AML-193 (cell line): ENCODE measurements around the gene MRFAP1L1.
"Not testable (repeated sequence)": the region's sequence is repeated elsewhere in the genome, so short reads cannot be mapped to it uniquely, and the experiment has no call there.

ENCODE experiments used
- DNase-seq, 2 experiments: peaks; one replicate each; lab custom pipeline; 2025; lab: John Stamatoyannopoulos, UW

MRFAP1L1 gene

DNA sequence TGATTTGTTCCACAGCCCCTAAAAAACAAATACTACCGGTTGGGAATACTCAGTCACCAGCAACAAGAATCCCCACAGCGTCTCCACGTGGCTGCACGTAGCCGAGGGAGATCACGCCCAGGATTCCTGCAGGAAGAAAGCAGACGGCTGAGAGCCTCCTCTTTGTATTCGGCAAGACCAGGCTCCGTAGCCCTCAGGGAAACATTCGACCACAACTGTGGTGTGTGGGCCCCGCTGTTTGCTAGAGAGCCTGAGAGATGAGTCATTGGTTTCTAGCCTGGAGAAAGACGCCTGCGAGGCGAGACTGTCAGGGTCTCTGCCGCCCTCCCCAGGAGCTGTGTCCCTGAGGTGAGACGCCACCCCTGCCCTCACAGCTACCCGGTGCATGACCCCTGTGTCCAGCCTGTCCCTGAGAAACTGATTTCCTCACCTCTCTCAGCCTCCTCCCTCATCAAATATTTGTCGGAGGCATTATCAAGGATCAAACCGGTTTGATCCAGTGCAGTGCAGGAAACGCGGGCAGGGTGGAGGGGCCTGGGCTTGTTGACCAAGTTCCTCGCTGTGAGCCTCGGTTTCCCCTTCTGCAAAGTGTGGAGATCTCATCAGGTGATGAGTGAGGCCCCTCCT lies 20.7 kb downstream of the MRFAP1L1 start:
- peak; percentile 32 to 37 for DNase-seq

DNA sequence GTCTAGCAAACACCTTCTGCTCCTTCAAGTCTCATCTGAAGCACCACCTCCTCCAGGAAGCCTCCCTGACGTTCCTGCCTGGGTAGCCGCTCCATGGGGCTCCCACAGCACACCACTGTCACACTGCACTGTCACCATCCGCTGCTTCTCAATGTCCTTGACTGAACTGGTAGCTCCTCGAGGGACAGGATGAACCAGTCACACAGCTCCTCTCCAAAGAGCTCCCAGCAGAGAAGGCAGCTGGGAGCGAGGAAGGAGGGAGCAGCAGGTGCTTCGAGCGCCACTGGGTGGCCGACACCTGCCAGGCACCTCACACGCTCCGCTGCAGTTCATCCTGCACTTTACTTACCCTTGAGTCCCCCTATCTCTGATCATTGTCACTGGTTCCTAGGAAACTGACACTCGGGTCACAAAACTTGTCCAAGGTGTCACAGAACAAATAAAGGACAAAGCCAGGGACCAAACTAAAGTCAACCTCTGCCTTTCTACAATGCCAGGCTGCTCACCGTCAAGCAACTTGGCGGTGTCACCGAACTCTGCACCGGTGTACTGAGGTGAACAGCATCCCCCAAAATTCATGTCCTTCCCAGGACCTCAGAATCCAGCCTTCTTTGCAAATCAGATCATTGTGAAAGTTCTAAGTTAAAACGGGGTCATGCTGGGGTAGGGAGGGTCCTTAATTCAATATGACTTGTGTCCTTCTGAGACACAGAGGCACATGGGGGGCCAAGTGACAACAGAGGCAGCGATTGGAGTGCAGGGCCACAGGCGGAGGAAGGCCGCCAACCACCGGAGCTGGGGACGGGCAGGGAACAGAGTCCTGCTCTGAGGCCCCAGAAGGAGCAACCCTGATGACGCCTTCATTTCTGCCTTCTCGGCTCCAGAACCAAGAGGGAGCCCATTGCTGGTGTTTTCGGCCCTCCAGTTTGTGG lies 21.5 kb downstream of the MRFAP1L1 start:
- DNase-seq = no peak

DNA sequence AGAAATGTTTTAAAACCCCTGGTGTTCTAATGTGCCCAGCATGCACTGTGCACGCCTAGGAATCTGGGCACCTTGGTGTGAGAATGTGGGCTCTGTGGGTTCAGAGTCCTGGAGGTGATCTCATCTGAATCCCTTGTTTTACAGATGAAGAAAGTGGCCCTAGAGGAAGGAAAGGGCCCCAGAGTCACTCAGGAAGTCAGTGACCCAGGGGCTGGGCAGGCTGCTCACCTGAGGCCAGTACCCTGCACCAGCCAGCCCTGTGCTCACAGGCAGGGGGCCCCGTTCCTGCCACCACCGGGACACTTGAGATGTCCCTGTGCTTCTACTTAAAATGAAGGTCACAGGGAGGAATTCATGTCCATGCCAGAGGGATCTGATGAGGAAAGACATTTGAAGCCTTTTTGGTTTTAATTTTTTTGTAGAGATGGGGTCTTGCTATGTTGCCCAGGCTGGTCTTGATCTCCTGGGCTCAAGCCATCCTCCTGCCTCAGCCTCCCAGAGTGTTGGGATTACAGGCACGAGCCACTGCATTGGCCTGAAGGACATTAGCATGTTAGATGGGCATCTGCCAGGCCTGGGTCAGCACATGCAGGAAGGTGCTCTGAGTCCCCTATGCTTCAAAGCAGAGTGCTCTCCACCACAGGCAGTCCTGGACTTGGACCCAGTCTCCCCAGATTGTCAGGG lies 23.4 kb downstream of the MRFAP1L1 start:
- DNase-seq = no peak

DNA sequence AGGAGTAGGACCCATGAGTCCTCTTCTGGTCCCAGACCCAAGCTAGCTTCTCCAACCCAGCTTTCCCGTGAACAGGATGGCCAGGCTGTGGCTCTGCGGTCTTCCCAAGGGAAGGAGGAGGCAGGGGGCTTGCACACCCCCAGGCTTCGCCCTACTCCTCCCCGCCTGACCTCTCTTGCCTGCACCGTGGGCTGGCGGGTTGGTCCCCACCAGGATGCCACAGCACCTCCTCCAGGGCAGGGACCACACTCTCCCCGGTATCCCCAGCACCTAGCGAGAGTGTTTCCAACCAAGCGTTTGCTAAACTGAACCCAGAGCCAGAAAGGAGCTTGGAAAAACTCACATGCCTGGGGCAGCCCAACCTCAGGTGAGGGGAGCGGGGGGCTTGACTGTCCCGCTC lies 25.0 kb downstream of the MRFAP1L1 start:
- DNase-seq = no peak

DNA sequence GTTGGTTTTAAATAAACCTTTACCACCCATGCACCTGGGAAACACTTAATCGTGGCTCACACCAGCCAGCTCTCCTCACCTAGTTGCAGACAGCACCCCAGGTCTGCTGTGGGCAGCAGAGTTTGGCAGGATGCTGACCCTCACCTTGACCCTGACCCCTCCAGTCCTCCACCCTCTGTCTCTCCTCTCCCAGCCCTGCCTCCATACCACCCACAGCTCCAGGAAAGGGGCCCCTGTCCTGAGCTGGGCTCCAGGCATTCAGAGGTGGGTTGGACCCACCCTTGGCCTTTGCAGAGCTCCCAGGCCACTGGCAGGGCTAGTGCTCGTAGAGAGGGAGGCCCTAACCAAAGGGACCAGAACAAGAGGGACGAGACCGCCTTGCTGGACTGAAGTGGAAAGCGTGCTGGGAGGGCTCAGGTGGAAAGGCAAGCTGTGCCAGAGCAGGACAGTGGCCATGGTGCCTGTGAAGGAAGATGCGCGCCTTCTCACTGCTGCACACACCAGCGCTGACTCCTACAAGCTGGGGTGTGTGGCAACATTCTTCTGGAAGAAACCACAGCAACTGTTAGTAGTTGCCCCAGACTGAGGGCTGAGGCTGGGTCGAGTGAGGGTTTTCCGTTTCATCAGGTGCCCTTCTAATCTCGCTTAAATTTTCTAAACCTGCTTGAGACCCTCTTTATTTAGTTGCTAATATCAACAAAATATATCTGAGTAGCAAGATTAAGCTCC lies 26.6 kb downstream of the MRFAP1L1 start:
- peak; percentile 14 to 58 for DNase-seq

DNA sequence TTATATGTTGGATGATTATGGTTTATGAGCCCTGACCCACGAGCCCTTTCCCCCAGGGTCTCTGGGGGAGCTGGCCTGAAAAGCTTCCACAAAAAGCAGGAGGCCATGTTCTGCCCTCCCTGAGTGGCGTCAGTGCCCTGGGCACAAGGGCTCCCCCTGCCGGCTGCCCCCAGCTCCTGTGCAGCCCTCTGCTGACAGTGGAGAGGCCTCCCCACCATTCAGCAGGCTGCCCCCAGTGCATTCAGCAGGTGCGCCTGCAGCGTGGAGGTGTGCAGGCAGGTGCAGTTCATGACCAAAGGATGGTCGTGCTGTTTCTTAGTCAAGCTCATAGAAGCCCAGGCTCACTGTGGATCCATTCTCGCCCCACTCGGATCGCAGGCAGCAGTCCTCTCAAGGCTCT lies 28.5 kb downstream of the MRFAP1L1 start:
- DNase-seq = no peak

DNA sequence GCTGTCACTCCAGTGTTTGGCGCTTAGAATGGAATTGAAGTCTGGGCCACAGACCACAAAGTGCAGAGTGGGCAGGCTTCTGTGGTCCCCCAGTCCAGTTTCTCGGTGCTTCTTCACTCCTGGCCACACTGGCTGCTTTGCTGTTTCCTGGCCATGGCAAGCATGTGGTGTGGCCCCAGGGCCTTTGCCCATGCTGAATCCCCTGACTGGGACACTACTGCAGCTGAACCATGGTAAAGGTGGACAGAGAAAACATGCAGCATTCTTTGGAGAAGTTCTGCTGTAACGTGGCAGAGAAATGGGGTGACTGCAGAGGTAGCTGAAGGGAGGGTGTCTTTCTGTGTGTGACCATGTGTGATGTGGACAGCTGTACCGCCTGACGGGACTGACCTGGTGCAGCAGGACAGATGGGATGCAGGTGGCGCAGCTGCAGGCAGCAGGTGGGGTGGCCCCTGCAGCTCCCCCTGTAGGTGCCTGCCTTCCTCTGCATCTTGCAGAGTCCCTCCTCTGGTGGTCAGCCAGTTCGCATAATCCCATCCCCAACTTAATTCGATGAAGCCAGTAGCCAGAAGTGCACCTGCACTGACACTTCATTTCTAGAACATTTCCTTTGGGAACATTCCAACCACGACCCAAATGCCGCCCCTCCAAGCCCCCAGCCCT lies 29.2 kb downstream of the MRFAP1L1 start:
- DNase-seq = no peak

DNA sequence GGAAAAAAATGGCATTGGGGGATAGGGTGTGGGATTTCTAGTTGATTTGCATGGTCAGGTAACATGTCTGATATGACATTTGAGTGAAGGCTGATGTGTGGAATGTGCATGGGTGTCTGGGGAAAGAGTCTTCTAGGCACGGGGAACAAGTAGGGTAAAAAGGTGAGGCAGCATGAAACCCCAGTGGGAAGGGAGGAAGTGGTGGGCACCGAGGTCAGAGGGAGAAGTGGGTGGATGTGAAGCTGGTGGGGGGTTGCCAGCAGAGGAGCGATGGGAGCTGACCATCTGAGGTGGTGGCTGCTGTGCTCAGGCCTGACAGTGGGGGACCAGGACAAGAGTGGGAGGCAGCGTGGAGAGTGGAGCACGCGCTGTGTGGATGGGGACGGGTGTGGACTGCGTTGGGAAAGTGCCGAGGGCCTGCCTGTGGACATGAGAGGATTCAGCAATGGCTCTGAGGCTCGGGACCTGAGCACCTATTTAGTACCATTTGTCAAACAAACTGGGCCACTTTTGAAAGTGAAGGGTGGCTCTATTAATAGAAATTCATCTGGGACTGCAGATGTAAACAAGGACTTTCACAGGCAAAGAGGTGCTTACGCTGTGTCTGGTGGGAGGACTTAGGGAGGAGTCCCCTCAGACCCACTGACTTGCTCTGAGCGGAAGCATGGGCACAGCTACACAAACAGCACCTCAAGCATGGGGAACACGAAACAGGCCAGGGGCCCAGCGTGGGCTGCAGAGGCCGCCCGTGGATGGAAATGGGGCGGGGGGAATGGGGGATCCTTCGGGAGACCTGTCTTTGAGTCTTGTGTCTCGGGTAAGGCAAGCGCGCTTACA lies 32.7 kb downstream of the MRFAP1L1 start:
- DNase-seq = no peak

DNA sequence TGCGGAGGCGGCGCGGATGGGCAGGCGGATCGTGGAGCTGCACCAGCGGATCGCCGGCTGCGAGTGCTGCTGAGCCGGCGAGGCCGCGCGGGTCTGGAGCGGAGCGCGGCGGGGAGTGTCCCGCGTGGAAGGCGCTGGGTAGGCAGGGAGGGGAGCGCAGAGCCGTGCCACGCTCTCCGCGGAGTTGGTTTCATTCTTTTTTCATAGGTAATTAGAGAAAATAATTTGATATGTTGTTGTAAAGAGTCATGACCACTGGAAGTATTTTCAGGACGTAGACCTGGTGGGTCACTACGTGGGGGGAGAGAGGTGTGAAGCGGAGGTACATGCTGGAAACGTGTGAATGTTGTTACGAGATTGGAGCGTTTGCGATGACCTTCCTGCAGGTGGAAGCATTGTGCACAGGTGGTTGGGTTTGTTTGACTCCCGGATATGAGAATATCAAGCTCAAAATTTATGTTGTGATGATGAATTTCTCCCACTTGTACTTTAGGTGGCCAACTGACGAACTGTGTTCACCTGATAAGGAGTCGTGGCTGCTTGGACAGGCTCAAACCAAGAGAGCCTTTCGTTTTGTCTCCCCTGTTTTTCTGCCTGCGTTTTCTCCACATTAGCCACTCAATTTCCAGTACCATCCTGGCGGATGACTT lies 35.0 kb downstream of the MRFAP1L1 start:
- peak in 1 of 2 experiments; percentile 32 for DNase-seq

DNA sequence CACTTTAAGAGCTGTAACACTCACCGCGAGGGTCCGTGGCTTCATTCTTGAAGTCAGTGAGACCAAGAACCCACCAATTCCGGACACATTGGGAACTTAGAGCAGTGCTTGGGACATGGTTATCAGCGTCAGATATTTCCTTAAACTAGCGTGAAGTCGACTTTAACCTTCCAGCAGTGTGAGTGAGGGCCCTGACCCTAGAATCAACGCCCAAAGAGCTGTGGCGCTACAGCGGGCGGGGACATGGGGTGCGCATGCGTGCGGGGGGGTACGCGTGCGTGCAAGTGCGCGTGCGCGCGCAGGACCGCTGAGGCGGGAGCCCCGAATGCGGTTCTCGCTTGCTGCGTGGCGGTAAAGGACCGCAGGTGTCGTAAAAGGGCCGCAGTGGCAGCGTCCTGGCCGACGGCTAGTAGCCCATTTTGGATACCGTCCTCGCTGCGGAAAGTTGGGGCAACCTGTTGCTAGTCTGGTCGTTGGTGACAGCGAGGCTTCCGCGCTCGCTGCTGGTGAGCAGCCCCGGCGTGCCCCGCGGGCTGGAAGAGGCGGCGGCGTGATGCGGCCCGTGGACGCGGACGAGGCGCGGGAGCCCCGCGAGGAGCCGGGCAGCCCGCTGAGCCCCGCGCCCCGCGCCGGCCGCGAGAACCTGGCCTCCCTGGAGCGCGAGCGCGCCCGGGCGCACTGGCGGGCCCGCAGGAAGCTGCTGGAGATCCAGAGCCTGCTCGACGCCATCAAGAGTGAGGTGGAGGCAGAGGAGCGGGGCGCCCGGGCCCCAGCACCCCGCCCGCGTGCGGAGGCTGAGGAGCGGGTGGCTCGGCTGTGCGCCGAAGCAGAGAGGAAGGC lies 35.8 kb downstream of the MRFAP1L1 start:
- peak; percentile 86 to 89 for DNase-seq

DNA sequence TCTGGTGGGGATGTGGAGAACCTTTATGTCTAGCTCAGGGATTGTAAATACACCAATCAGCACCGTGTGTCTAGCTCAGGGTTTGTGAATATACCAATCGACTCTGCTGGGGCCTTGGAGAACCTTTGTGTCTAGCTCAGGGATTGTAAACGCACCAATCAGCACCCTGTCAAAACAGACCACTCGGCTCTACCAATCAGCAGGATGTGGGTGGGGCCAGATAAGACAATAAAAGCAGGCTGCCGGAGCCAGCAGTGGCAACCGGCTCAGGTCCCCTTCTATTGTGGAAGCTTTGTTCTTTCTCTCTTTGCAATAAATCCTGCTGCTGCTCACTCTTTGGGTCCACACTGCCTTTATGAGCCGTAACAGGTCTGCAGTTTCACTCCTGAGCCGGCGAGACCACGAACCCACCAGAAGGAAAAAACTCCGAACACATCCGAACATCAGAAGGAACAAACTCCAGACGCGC lies 36.4 kb downstream of the MRFAP1L1 start:
- not testable (repeated sequence) for DNase-seq

DNA sequence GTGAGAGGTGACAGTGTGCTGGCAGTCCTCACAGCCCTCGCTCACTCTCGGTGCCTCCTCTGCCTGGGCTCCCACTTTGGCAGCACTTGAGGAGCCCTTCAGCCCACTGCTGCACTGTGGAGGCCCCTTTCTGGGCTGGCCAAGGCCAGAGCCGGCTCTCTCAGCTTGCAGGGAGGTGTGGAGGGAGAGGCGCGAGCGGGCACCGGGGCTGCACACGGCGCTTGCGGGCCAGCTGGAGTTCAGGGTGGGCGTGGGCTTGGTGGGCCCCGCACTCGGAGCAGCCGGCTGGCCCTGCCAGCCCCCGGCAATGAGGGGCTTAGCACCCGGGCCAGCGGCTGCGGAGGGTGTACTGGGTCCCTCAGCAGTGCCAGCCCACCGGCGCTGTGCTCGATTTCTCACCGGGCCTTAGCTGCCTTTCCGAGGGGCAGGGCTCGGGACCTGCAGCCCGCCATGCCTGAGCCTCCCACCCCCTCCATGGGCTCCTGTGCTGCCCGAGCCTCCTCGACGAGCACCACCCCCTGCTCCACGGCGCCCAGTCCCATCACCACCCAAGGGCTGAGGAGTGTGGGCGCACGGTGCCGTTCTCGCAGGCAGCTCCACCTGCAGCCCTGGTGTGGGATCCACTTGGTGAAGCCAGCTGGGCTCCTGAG lies 37.0 kb downstream of the MRFAP1L1 start:
- not testable (repeated sequence) for DNase-seq

DNA sequence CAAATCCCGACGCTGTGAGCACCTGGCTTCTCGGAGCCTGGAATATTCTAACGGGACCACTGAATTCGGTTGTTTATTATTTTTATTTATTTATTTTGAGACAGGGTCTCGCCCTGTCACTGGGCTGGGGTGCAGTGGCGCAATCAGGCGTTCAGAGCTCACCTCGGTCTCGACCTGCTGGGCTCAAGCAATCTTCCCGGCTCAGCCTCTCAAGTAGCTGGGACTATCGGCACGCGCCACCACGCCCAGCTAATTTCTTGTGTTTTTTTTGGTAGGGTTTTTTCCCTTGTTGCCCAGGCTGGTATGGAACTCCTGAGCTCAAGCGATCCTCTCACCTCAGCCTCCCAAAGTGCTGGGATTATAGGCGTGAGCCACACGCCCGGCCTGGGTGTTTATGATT lies 37.5 kb downstream of the MRFAP1L1 start:
- DNase-seq = no peak

DNA sequence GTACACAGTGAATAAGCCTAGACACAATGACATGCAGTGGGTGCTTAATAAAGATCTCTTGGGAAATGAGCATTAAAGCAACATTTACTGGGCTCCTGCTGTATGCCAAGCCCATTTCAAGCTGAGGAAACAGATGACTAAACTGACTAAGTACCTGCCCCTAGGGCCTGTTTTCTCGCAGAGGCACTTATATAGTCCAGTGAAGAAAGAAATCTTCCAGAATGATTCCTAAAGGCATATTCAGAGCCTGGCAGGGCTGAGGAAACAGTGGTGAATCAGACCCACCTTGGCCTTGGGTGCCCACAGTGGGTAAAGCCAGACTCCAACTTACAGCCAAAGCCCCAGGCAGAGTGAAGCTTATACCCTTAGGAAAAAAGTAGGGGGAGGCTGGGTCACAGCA lies 38.0 kb downstream of the MRFAP1L1 start:
- DNase-seq = no peak

DNA sequence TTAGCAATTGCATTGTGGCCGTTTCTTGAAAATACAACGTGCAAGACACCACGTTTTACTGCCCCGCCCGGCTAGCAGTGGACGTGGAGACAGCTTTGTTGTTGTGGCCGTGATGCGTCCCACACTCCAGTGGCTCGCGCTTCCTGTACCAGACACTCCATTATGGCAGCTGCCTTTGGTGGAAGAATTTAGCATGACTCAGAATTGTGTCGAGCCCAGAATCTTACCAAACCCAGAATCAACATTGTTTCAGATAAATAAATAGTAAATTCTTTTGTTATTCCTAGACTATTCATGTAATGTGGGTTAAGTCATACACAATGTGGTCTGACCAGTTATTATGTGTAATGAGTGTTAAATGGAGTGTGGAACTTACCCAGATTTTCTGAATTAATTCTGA lies 41.3 kb downstream of the MRFAP1L1 start:
- no peak for DNase-seq

DNA sequence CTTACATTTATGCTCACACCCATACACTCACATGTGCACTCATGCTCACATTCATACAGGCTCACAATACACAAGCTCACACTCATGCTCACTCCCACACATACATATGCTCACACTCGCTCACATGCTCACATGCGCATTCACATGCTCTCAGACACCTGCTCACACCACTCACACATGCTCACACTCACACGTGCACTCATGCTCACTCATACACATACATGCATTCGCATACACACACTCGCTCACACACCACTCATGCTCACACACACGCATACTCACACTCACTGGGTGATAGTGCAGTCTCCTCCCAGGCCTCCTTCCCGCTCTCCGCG lies 44.4 kb downstream of the MRFAP1L1 start:
- no peak for DNase-seq

DNA sequence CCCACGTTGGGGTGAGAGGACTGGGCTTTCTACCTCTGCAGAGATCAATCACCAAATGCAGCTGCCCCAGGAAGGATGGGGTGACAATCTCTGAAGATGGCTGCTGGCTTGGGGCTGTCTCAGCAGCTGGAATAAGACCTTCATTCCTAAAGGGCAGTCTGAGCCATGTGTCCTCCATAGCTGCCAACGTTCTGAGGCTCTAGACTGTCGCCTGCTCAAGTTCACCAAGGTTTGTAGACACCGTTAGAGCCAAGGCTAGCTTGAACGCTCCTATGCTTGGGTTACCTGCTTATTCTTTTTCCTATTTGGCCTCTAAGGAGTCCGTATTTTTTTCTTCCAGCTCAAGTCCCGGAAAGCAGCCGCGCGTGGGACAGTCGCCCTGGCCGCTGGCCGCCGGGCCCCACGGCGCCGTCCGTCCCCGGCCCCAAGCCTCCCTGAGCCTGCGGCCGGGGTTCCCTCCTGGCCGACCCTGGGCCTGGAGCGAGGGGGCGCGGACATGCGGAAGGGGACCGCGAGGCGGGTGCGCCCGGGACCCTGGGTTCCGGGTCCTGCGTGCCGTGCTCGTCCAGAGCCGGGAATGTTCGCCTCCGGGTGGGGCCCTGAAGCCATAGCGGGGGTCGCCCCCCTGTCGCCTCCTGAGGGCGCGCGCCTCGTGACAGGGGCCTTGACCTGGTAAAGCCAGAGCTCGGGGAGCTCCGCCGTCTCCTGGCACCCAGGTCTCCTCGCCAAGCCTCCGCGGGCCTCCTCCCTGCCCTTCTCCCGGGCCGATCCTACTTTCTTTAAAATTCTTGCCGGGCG lies 45.9 kb downstream of the MRFAP1L1 start:
- DNase-seq = no peak

DNA sequence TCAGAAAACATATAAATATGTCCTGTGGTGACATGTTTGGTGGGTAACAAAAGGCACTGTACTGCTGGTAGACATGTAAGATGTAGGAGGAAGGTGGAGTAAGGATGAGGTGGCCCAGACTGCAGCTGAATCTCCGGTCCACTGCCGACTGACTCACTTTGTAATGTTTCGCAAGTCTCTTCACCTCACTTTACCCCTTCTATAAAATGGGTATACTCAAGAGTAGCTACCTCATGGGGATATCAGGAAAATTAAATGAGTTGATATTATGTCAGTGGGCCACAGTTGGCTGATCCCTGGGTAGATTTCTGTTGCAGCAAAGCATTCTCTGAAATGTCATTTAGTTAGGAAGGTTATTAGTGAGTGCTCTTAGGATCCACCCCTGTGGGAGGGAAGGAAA lies 47.1 kb downstream of the MRFAP1L1 start:
- DNase-seq = no peak
